ENCODE data around the gene CRACDL.

Gene CRACDL

GRCh38 chr2:98947554-98947953, 11.5 kb upstream of the CRACDL start:
- TF ChIP-seq ZFX (IDR thresholded peaks at IDR 0.05; ENCODE audit: borderline replicate concordance) = no peak
- TF ChIP-seq, protein P1, sequence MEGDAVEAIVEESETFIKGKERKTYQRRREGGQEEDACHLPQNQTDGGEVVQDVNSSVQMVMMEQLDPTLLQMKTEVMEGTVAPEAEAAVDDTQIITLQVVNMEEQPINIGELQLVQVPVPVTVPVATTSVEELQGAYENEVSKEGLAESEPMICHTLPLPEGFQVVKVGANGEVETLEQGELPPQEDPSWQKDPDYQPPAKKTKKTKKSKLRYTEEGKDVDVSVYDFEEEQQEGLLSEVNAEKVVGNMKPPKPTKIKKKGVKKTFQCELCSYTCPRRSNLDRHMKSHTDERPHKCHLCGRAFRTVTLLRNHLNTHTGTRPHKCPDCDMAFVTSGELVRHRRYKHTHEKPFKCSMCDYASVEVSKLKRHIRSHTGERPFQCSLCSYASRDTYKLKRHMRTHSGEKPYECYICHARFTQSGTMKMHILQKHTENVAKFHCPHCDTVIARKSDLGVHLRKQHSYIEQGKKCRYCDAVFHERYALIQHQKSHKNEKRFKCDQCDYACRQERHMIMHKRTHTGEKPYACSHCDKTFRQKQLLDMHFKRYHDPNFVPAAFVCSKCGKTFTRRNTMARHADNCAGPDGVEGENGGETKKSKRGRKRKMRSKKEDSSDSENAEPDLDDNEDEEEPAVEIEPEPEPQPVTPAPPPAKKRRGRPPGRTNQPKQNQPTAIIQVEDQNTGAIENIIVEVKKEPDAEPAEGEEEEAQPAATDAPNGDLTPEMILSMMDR (IDR thresholded peaks at IDR 0.05) = no peak
- H3K27ac ChIP-seq = no peak overlapping the region

- H3K27ac ChIP-seq = no peak overlapping the region
- no peak for TF ChIP-seq ZFX (IDR thresholded peaks at IDR 0.05; ENCODE audit: borderline replicate concordance)
- TF ChIP-seq, protein P1 (IDR thresholded peaks at IDR 0.05) = no peak
Observed at GRCh38 chr2:98946855-98947254, 10.8 kb upstream of the CRACDL start.

DNA sequence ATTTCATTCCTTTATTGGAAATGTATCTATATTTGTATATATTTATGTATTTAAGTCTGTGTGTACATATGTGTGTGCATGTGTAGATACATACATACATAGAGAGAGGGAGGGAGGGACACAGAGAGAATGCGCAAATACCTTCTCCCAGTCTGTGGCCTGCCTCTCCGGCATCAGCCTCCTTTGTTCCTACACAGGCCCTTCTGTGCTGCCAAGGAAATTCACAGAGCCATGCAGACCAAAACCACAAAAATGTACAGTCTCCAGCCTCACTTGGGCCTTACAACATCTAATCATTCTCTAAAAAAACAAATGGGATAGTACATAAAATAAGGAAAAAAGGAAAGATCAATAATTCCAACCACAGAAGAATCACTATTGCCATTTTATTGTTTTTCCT, 8.8 kb upstream of the CRACDL start:
- TF ChIP-seq, protein P1 (IDR thresholded peaks at IDR 0.05) = no peak
- TF ChIP-seq ZFX (IDR thresholded peaks at IDR 0.05; ENCODE audit: borderline replicate concordance) = no peak
- H3K27ac ChIP-seq = no peak overlapping the region

- TF ChIP-seq, protein P1 (IDR thresholded peaks at IDR 0.05) = no peak
- TF ChIP-seq ZFX (IDR thresholded peaks at IDR 0.05; ENCODE audit: borderline replicate concordance) = no peak
- H3K27ac ChIP-seq = no peak overlapping the region
Observed at GRCh38 chr2:98940102-98940501, 4.1 kb upstream of the CRACDL start.

GRCh38 chr2:98937906-98938305, 1.9 kb upstream of the CRACDL start:
- H3K27ac ChIP-seq = no peak overlapping the region
- no peak for TF ChIP-seq ZFX (IDR thresholded peaks at IDR 0.05; ENCODE audit: borderline replicate concordance)
- TF ChIP-seq, protein P1 (IDR thresholded peaks at IDR 0.05) = no peak

GRCh38 chr2:98936353-98937351, 627 bp upstream of the CRACDL start:
- no peak overlapping the region for H3K27ac ChIP-seq
- TF ChIP-seq, protein P1 (IDR thresholded peaks at IDR 0.05) = peak; percentile 32; the same call in 1 of the 2 replicates
- TF ChIP-seq ZFX (IDR thresholded peaks at IDR 0.05; ENCODE audit: borderline replicate concordance) = no peak
